WTC11 (cell line): ENCODE measurements around the gene HCRTR1.

Experiments
- NR3C1 ChIP-seq: sonication (generic); formaldehyde crosslinking; conservative IDR thresholded peaks from 2 replicates; pipeline ENCODE4 v1.8.1; 2023; ENCODE audit warnings: low read depth, mild to moderate bottlenecking, missing genetic modification reagents
- PRDM15 ChIP-seq: sonication (generic); formaldehyde crosslinking; IDR thresholded peaks from 2 replicates; pipeline ENCODE4 v1.8.0; 2022; ENCODE audit warnings: missing genetic modification reagents
- PREB ChIP-seq: sonication (generic); formaldehyde crosslinking; IDR thresholded peaks from 2 replicates; pipeline ENCODE4 v1.8.1; 2022; ENCODE audit warnings: mild to moderate bottlenecking, missing genetic modification reagents, moderate library complexity, borderline replicate concordance
- ZNF423 ChIP-seq: fragments of 250-450 bp; sonication (Bioruptor Pico); IDR thresholded peaks from 2 replicates; pipeline ENCODE4 v2.1.2; 2022; ENCODE audit warnings: mild to moderate bottlenecking, moderate library complexity
- TF ChIP-seq, protein P1 (sequence below): fragments of 200-600 bp; IDR thresholded peaks from 2 replicates; pipeline ENCODE4 v1.8.0; 2022; ENCODE audit warnings: antibody characterized with exemption
- TF ChIP-seq, protein P2 (sequence below): sonication (generic); formaldehyde crosslinking; conservative IDR thresholded peaks from 2 replicates; pipeline ENCODE4 v1.8.1; 2022; ENCODE audit warnings: mild to moderate bottlenecking, missing genetic modification reagents
- TF ChIP-seq, protein P3 (sequence below): sonication (generic); formaldehyde crosslinking; IDR thresholded peaks from 2 replicates; pipeline ENCODE4 v1.8.1; 2023; ENCODE audit warnings: mild to moderate bottlenecking, missing genetic modification reagents, moderate library complexity
- TF ChIP-seq, protein P4 (sequence below): sonication (generic); formaldehyde crosslinking; IDR thresholded peaks from 2 replicates; pipeline ENCODE4 v1.8.1; 2023; ENCODE audit warnings: mild to moderate bottlenecking, moderate library complexity, missing genetic modification reagents

DNA sequence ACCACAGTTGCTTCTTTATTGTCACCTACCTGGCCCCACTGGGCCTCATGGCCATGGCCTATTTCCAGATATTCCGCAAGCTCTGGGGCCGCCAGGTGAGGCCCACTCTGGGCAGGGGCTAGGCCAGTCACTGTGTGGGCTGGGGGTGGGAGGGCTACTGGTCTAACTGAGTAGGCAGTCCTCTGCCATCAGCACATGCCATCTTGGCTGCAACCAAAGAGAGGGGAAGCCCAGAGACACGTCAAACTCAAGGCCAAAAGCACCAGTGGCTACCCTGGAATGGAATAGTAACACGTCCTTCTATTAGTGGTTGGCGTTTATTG lies 4.0 kb downstream of the HCRTR1 start:
- TF ChIP-seq, protein P1, sequence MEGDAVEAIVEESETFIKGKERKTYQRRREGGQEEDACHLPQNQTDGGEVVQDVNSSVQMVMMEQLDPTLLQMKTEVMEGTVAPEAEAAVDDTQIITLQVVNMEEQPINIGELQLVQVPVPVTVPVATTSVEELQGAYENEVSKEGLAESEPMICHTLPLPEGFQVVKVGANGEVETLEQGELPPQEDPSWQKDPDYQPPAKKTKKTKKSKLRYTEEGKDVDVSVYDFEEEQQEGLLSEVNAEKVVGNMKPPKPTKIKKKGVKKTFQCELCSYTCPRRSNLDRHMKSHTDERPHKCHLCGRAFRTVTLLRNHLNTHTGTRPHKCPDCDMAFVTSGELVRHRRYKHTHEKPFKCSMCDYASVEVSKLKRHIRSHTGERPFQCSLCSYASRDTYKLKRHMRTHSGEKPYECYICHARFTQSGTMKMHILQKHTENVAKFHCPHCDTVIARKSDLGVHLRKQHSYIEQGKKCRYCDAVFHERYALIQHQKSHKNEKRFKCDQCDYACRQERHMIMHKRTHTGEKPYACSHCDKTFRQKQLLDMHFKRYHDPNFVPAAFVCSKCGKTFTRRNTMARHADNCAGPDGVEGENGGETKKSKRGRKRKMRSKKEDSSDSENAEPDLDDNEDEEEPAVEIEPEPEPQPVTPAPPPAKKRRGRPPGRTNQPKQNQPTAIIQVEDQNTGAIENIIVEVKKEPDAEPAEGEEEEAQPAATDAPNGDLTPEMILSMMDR: no peak
- no peak for TF ChIP-seq NR3C1 (CRISPR knock-in tag)
- TF ChIP-seq, protein P2, sequence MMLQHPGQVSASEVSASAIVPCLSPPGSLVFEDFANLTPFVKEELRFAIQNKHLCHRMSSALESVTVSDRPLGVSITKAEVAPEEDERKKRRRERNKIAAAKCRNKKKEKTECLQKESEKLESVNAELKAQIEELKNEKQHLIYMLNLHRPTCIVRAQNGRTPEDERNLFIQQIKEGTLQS: no peak
- TF ChIP-seq PRDM15 (CRISPR knock-in tag): no peak
- TF ChIP-seq, protein P3, sequence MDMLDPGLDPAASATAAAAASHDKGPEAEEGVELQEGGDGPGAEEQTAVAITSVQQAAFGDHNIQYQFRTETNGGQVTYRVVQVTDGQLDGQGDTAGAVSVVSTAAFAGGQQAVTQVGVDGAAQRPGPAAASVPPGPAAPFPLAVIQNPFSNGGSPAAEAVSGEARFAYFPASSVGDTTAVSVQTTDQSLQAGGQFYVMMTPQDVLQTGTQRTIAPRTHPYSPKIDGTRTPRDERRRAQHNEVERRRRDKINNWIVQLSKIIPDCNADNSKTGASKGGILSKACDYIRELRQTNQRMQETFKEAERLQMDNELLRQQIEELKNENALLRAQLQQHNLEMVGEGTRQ: no peak
- TF ChIP-seq PREB (CRISPR knock-in tag): no peak
- TF ChIP-seq, protein P4, sequence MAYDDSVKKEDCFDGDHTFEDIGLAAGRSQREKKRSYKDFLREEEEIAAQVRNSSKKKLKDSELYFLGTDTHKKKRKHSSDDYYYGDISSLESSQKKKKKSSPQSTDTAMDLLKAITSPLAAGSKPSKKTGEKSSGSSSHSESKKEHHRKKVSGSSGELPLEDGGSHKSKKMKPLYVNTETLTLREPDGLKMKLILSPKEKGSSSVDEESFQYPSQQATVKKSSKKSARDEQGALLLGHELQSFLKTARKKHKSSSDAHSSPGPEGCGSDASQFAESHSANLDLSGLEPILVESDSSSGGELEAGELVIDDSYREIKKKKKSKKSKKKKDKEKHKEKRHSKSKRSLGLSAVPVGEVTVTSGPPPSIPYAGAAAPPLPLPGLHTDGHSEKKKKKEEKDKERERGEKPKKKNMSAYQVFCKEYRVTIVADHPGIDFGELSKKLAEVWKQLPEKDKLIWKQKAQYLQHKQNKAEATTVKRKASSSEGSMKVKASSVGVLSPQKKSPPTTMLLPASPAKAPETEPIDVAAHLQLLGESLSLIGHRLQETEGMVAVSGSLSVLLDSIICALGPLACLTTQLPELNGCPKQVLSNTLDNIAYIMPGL (CRISPR knock-in tag): no peak
- TF ChIP-seq ZNF423 (CRISPR knock-in tag): no peak
